ENCODE measurements around the gene YBX3. TPM values are rescaled to one million over a fixed set of nuclear protein-coding genes. Genes with fewer than 3 reads are reported as not detected.

Gene YBX3
- total RNA-seq, 1 donor from 2014 or later = 245 TPM

- H3K4me3 ChIP-seq (ENCODE audit: low read depth, low read length) = peak overlapping the region; percentile 39
- DNase-seq (ENCODE audit: low read depth) = no peak
- no peak for TF ChIP-seq CTCF (conservative IDR thresholded peaks at IDR 0.05; ENCODE audit: low read depth, low read length)
Measured at GRCh38 chr12:10717410-10717809, 5.7 kb downstream of the YBX3 start.

- TF ChIP-seq CTCF (conservative IDR thresholded peaks at IDR 0.05; ENCODE audit: low read depth, low read length) = no peak
- H3K4me3 ChIP-seq (ENCODE audit: low read depth, low read length) = peak overlapping the region; percentile 39
- DNase-seq (ENCODE audit: low read depth) = no peak
Measured at GRCh38 chr12:10716704-10717315, 6.3 kb downstream of the YBX3 start.

GRCh38 chr12:10716277-10716676 is 6.8 kb downstream of the YBX3 start:
- DNase-seq (ENCODE audit: low read depth) = no peak
- H3K4me3 ChIP-seq (ENCODE audit: low read depth, low read length) = peak overlapping the region; percentile 26
- no peak for TF ChIP-seq CTCF (conservative IDR thresholded peaks at IDR 0.05; ENCODE audit: low read depth, low read length)

- DNase-seq (ENCODE audit: low read depth) = no peak
- TF ChIP-seq CTCF (conservative IDR thresholded peaks at IDR 0.05; ENCODE audit: low read depth, low read length) = no peak
Measured at GRCh38 chr12:10715491-10715890, 7.6 kb downstream of the YBX3 start.

GRCh38 chr12:10709808-10710207 is 13.3 kb downstream of the YBX3 start:
- no peak for TF ChIP-seq CTCF (conservative IDR thresholded peaks at IDR 0.05; ENCODE audit: low read depth, low read length)
- no peak overlapping the region for H3K4me3 ChIP-seq (ENCODE audit: low read depth, low read length)
- DNase-seq (ENCODE audit: low read depth) = no peak

More at GRCh38 chr12:10715491-10715890, 7.6 kb downstream of the YBX3 start:
- H3K4me3 ChIP-seq (ENCODE audit: low read depth, low read length) = no peak overlapping the region

GRCh38 chr12:10708862-10709261 is 14.3 kb downstream of the YBX3 start:
- no peak for DNase-seq (ENCODE audit: low read depth)
- no peak for TF ChIP-seq CTCF (conservative IDR thresholded peaks at IDR 0.05; ENCODE audit: low read depth, low read length)
- no peak overlapping the region for H3K4me3 ChIP-seq (ENCODE audit: low read depth, low read length)

- H3K4me3 ChIP-seq (ENCODE audit: low read depth, low read length) = no peak overlapping the region
- no peak for TF ChIP-seq CTCF (conservative IDR thresholded peaks at IDR 0.05; ENCODE audit: low read depth, low read length)
- DNase-seq (ENCODE audit: low read depth) = no peak
Measured at GRCh38 chr12:10705655-10706054, 17.5 kb downstream of the YBX3 start.

All from epithelial cell of proximal tubule (primary cell).